HG03175 (cell line): ENCODE results near the gene DMBX1.

Experiments used
- ATAC-seq: cut with Tn5 transposase; IDR thresholded peaks from one replicate; pipeline ENCODE4 v1.9.1; 2021; ENCODE audit warnings: mild to moderate bottlenecking, moderate library complexity; ENCODE audit not compliant: unreplicated experiment

The DMBX1 gene

GRCh38 chr1:46522969-46523320 lies 33.3 kb downstream of the DMBX1 start:
- no peak for ATAC-seq

GRCh38 chr1:46523496-46524353 lies 34.1 kb downstream of the DMBX1 start:
- ATAC-seq, result no peak

GRCh38 chr1:46524843-46525242 lies 35.2 kb downstream of the DMBX1 start:
- ATAC-seq, result no peak

GRCh38 chr1:46525253-46525983 lies 35.8 kb downstream of the DMBX1 start:
- ATAC-seq, result no peak

GRCh38 chr1:46526013-46526690 lies 36.5 kb downstream of the DMBX1 start:
- ATAC-seq, result no peak

GRCh38 chr1:46526691-46527291 lies 37.2 kb downstream of the DMBX1 start:
- ATAC-seq, result no peak

- ATAC-seq, result peak; percentile 53
Observed at GRCh38 chr1:46527474-46528296, 38.0 kb downstream of the DMBX1 start.

GRCh38 chr1:46528297-46528955 lies 38.8 kb downstream of the DMBX1 start:
- no peak for ATAC-seq

- no peak for ATAC-seq
Observed at GRCh38 chr1:46529031-46529630, 39.5 kb downstream of the DMBX1 start.

- ATAC-seq, result no peak
Observed at GRCh38 chr1:46530311-46530710, 40.7 kb downstream of the DMBX1 start.

- no peak for ATAC-seq
Observed at GRCh38 chr1:46530791-46531409, 41.3 kb downstream of the DMBX1 start.

GRCh38 chr1:46532095-46532494 lies 42.5 kb downstream of the DMBX1 start:
- no peak for ATAC-seq

- no peak for ATAC-seq
Observed at GRCh38 chr1:46532498-46533178, 43.0 kb downstream of the DMBX1 start.

GRCh38 chr1:46533179-46533864 lies 43.7 kb downstream of the DMBX1 start:
- ATAC-seq, result no peak

GRCh38 chr1:46535063-46535462 lies 45.4 kb downstream of the DMBX1 start:
- no peak for ATAC-seq

GRCh38 chr1:46536527-46536926 lies 46.9 kb downstream of the DMBX1 start:
- no peak for ATAC-seq

- ATAC-seq, result no peak
Observed at GRCh38 chr1:46537651-46538050, 48.0 kb downstream of the DMBX1 start.

- no peak for ATAC-seq
Observed at GRCh38 chr1:46538147-46538546, 48.5 kb downstream of the DMBX1 start.
